GM20000 (cell line): ENCODE measurements around the gene MSGN1.

ENCODE experiments used
- DNase-seq: peaks from one replicate; pipeline ENCODE4 v3.0.0; 2012; ENCODE audit warnings: low spot score
- TF ChIP-seq, protein P1 (sequence below): IDR thresholded peaks from 2 replicates; pipeline ENCODE4 v1.5.1; 2012; ENCODE audit warnings: mild to moderate bottlenecking, control low read depth; ENCODE audit errors: extremely low read depth, missing control alignments

Gene MSGN1

DNA sequence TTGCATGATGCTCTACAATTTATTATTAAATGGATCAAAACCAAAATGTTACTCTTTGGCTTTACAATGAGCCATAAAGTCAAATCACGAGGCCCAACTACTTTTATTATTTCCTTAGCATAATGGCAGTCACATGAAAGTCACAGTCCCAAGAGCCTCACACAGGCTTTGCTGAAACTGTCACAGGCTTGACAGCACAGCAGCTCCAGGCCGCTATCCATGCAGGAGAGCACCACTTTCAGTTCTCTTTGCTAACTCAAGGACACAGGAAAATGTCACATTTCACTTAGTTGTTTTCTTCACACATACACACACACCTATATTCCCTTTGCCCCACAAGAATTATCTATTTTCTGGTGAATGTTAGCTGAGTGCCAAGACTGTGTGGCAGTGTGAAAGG, 11.1 kb upstream of the MSGN1 start:
- DNase-seq: no peak
- TF ChIP-seq, protein P1, sequence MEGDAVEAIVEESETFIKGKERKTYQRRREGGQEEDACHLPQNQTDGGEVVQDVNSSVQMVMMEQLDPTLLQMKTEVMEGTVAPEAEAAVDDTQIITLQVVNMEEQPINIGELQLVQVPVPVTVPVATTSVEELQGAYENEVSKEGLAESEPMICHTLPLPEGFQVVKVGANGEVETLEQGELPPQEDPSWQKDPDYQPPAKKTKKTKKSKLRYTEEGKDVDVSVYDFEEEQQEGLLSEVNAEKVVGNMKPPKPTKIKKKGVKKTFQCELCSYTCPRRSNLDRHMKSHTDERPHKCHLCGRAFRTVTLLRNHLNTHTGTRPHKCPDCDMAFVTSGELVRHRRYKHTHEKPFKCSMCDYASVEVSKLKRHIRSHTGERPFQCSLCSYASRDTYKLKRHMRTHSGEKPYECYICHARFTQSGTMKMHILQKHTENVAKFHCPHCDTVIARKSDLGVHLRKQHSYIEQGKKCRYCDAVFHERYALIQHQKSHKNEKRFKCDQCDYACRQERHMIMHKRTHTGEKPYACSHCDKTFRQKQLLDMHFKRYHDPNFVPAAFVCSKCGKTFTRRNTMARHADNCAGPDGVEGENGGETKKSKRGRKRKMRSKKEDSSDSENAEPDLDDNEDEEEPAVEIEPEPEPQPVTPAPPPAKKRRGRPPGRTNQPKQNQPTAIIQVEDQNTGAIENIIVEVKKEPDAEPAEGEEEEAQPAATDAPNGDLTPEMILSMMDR: no peak

DNA sequence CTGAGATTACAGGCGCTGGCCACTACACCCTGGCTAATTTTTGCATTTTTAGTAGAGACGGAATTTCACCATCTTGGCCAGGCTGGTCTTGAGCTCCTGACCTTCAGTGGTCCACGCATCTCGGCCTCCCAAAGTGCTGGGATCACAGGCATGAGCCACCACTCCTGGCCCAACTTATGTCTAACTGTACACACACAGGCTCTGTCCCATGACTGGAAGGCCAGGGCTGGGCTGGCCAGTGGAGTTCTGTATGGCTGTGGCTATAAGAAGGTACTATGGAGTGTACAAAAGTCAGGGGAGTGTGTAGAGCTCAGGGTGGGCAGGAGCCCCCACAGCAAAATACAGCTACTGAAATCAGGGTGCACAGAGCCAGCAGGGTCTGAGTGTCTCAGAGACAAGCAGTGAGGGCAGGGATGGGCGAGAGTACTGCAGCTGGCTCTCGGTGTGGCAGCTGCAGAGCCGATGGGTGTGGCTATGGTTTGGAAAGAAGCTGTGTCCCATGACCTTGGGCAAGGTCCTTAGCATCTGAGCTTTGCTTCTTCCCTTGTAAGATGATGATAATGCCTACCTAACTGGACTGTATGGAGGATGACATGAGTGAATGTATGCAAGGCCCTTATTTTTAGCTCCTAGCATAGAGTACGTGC, 10.4 kb upstream of the MSGN1 start:
- TF ChIP-seq, protein P1: no peak
- no peak for DNase-seq

- DNase-seq: no peak
- TF ChIP-seq, protein P1: no peak
These were observed 3.1 kb upstream of the MSGN1 start for GRCh38 chr2:17813010-17813741.

GRCh38 chr2:17813742-17814473, 2.4 kb upstream of the MSGN1 start:
- peak; percentile 74 for DNase-seq
- TF ChIP-seq, protein P1: no peak

DNA sequence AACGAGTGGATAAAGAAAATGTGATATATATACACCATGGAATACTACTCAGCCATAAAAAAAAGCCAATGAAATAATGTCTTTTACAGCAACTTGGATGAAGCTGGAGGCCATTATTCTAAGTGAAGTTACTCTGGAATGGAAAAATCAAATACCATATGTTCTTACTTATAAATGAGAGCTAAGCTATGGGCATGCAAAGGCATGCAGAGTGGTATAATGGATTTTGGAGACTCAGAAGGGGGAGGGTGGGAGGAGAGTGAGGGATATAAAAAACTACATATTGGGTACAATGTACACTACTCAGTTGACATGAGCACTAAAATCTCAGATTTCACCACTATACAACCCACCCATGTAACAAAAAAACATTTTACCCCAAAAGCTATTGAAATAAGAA, 1.7 kb upstream of the MSGN1 start:
- no peak for DNase-seq
- TF ChIP-seq, protein P1: no peak

DNA sequence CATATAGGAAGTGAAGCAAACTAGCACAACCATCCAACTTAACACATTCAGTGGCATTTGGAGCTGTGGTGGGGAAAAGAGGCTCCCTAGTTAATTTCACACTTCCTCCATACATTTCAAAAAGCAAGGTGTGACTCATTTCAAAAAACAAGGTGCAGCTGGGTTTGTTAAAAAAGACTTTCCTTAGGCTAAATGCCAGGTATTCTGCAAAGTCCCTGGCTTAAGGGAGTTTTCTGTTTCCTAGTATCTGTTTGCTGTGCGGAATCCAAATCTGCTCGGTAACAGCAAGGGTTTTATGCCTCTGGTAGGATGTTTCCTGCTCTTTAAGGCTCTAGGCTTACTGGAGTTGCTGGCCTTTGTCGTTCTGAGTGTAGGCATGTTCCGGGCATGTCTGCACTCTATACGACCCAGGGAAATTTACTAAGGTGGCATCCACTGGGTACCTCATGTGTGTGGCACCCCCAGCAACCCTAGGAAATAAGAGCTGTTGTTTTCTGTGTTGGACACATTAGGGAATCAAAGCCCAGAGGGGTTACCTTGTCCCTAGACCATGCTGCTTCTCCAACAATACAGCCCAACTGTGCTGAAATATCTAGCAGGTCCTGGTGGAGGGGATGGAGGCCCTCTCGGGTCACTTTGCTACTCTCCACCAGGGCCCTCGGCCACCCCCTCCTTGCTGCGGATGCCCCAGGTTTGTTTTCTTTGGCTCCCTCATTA, 634 bp upstream of the MSGN1 start:
- TF ChIP-seq, protein P1: no peak
- no peak for DNase-seq
